Testis (tissue), 2 donors: ENCODE results near the gene IFITM10.

Source experiments
- CTCF ChIP-seq, 3 experiments: fragments of 450-650 bp in 2 of 3; fragments of 200-600 bp in 1 of 3; sonication (generic) in 1 of 3; IDR thresholded peaks; one replicate each; pipeline ENCODE4 v1.5.1; 2016 to 2019; ENCODE audit warnings: antibody characterized with exemption in 3 of 3, mild to moderate bottlenecking in 2 of 3, moderate library complexity in 1 of 3
- POLR2A ChIP-seq: fragments of 450-650 bp; IDR thresholded peaks from one replicate; pipeline ENCODE4 v1.6.1; 2017; ENCODE audit warnings: antibody characterized with exemption, mild to moderate bottlenecking, moderate library complexity

GRCh38 chr11:1759851-1760220 lies 9.4 kb upstream of the IFITM10 start:
- TF ChIP-seq CTCF (IDR thresholded peaks at IDR 0.05) (no peak), POLR2A (no peak)
